ENCODE data around the gene IGFBP6. TPM values are rescaled to one million over a fixed set of nuclear protein-coding genes. Genes with fewer than 3 reads are reported as not detected.
A peak's percentile ranks its signal among the peaks of the same experiment; 100 is the strongest.

The IGFBP6 gene
- total RNA-seq, 2 donors from 2014 or later = 16.9 to 24.5 TPM

DNA sequence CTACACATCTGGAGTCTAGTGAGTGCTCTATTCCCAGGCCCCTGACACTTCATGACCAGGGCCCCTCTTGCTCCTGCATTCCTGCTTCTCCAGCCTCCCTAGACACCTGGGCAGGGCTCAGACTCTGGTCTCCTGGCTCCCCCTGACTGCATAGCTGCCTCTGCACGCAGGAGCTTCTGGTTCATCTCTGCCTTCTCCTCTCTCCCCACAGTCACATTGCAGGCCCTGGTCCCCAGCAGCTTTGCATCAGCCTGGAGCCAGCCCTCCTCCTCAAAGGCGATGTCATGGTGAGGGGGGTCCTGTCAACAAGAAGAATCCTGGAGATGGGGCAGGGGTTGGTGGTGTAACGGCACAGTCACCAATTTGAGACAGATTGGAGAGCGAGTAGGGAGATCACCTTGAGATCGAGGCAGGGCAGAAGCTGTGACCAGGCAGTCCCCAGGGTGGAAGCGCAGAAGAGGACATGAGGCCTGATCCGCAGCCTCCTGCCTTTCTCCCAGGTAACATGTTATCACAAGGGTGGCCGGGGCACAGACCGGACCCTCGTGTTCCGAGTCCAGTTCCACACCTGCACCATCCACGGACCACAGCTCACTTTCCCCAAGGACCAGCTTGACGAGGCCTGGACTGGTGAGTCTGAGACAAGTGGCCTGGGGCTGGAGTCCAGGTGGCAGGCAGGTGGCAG, 39.5 kb upstream of the IGFBP6 start:
- intact Hi-C loops (cut with DNase I, micrococcal nuclease) = no loop called here
- DNase-seq (no peak), ATAC-seq (no peak)

DNA sequence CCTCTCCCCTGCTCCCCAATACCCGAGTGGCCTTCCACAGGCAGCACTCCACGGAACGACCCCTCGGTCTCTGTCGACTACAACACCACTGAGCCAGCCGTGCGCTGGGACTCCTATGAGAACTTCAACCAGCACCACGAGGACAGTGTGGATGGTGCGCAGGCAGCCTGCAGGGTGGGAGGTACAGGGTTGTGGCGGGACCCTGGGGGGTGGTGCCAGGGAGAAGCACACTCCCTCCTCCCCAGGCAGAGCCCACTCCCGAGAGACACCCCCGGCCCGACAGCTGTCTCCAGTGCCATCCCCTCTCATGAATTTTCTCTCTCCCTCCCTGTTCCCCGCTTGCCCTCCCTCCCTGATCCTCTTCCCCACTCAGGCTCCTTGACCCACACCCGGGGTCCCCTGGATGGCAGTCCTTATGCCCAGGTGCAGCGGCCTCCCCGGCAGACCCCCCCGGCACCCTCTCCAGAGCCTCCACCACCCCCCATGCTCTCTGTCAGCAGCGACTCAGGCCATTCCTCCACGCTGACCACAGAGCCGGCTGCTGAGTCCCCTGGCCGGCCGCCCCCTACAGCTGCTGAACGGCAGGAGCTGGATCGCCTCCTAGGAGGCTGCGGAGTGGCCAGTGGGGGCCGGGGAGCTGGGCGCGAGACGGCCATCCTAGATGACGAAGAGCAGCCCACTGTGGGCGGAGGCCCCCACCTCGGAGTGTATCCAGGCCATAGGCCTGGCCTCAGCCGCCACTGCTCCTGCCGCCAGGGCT, 38.6 kb upstream of the IGFBP6 start:
- ATAC-seq = no peak
- DNase-seq = peak in 1 of 2 donors; percentile 24
- intact Hi-C loops (cut with DNase I, micrococcal nuclease) = no loop called here

DNA sequence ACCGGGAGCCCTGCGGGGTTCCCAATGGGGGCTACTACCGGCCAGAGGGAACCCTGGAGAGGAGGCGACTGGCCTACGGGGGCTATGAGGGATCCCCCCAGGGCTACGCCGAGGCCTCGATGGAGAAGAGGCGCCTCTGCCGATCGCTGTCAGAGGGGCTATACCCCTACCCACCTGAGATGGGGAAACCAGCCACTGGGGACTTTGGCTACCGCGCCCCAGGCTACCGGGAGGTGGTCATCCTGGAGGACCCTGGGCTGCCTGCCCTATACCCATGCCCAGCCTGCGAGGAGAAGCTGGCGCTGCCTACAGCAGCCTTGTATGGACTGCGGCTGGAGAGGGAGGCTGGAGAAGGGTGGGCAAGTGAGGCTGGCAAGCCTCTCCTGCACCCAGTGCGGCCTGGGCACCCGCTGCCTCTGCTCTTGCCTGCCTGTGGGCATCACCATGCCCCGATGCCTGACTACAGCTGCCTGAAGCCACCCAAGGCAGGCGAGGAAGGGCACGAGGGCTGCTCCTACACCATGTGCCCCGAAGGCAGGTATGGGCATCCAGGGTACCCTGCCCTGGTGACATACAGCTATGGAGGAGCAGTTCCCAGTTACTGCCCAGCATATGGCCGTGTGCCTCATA, 37.9 kb upstream of the IGFBP6 start:
- DNase-seq (peak in 1 of 2 donors; percentile 24), ATAC-seq (no peak)
- intact Hi-C loops (cut with DNase I, micrococcal nuclease) = loop anchor here in 1 of 2 donors (5.0 to 10.0 kb wide), 2 partner anchors 38 to 135 kb away; partner anchors contain the start of gene IGFBP6

DNA sequence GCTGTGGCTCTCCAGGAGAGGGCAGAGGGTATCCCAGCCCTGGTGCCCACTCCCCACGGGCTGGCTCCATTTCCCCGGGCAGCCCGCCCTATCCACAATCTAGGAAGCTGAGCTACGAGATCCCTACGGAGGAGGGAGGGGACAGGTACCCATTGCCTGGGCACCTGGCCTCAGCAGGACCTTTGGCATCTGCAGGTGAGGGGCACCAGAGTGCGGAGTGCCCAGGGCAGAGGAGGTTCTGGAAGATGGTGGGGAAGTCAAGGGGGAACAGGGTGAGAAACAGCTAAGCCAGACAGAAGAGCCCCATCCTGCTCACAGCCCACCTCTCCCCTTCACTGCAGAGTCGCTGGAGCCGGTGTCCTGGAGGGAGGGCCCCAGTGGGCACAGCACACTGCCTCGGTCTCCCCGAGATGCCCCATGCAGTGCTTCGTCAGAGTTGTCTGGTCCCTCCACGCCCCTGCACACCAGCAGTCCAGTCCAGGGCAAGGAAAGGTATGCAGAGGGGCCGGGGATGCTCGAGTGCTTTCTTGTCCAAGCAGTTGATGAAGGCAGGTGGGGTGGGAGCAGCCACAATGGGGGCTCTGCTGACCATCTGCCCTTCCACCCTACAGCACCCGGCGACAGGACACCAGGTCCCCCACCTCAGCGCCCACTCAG, 37.3 kb upstream of the IGFBP6 start:
- intact Hi-C loops (cut with DNase I, micrococcal nuclease) = loop anchor here in 1 of 2 donors (5.0 to 10.0 kb wide), 2 partner anchors 37 to 135 kb away; partner anchors contain the start of gene IGFBP6
- no peak for ATAC-seq
- peak in 1 of 2 donors; percentile 21 for DNase-seq

DNA sequence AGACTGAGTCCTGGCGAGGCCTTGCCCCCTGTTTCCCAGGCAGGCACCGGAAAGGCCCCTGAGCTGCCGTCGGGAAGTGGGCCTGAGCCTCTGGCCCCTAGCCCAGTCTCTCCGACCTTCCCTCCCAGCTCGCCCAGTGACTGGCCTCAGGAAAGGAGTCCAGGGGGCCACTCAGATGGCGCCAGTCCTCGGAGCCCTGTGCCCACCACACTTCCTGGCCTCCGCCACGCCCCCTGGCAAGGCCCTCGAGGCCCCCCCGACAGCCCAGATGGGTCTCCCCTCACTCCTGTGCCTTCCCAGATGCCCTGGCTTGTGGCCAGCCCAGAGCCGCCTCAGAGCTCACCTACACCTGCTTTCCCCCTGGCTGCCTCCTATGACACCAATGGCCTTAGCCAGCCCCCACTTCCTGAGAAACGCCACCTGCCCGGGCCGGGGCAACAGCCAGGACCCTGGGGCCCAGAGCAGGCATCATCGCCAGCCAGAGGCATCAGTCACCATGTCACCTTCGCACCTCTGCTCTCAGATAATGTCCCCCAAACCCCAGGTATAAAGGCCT, 36.7 kb upstream of the IGFBP6 start:
- DNase-seq (peak; percentile 37 to 46), ATAC-seq (peak; percentile 17)
- intact Hi-C loops (cut with DNase I, micrococcal nuclease) = loop anchor here in 1 of 2 donors (5.0 to 10.0 kb wide), 2 partner anchors 37 to 134 kb away; partner anchors contain the start of gene IGFBP6

DNA sequence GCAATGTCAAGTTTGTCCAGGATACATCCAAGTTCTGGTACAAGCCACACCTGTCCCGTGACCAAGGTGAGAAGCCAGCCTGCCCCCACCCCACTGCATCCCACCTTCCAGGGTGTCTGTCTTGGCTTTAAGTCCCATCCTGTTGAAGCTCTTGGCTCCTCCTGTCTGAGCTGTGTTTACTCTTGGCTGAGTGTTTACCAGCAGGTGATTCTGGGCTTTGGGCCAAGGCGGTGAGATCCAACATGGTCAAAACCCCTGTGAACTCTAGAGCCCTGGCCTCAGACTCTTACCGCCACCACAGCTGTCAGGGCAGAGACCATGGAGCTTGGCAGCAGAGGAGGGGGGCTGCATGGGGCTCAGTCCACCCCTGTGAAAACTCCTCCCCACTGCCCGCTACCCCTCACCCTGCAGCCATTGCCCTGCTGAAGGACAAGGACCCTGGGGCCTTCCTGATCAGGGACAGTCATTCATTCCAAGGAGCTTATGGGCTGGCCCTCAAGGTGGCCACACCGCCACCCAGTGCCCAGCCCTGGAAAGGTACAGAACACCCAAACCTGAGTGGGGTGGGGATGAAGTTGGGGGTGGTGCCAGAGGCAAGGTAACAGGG, 36.0 kb upstream of the IGFBP6 start:
- DNase-seq = peak; percentile 79 to 87
- ATAC-seq = peak; percentile 78
- intact Hi-C loops (cut with DNase I, micrococcal nuclease) = loop anchor here in 1 of 2 donors (5.0 to 10.0 kb wide), 2 partner anchors 36 to 133 kb away; partner anchors contain the start of gene IGFBP6

DNA sequence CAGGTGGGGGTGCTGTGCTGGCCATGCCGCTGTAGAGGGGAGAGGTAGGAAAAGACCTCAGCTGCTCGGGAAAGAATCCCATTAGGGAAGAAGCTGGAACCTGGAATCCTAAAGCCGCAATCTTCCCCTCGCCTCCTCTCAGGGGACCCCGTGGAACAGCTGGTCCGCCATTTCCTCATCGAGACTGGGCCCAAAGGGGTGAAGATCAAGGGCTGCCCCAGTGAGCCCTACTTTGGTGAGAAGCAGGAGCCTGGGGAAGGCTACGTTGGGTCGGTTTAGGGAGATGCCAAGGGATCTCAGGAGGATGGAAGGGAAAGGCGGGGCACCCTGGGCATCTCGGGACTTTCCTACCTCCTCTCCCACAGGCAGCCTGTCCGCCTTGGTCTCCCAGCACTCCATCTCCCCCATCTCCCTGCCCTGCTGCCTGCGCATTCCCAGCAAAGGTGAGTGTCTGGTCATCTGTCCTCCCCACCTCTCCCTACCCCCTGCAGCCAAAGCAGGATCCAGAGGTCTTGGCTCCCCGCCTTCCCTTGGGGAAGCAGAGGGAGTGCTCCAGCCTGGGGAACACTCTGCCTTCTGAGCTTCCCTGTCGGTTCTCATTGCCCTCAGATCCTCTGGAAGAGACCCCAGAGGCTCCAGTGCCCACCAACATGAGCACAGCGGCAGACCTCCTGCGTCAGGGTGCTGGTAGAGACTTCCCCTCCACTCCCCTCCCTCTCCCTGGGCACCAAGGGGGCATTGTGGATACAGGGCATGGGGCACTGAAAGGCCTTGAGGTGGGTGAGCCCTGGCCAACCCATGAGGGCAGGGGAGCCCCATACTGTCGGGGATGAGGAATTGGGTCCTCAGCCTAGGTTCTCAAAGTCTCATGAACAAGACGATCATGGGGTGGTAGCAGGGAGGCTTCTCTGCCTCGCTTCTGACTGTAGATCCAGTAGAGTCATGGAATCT, 35.2 kb upstream of the IGFBP6 start:
- DNase-seq (peak in 1 of 2 donors; percentile 27), ATAC-seq (peak; percentile 3)
- intact Hi-C loops (cut with DNase I, micrococcal nuclease) = loop anchor here in 1 of 2 donors (5.0 to 10.0 kb wide), 2 partner anchors 35 to 133 kb away; partner anchors contain the start of gene IGFBP6

DNA sequence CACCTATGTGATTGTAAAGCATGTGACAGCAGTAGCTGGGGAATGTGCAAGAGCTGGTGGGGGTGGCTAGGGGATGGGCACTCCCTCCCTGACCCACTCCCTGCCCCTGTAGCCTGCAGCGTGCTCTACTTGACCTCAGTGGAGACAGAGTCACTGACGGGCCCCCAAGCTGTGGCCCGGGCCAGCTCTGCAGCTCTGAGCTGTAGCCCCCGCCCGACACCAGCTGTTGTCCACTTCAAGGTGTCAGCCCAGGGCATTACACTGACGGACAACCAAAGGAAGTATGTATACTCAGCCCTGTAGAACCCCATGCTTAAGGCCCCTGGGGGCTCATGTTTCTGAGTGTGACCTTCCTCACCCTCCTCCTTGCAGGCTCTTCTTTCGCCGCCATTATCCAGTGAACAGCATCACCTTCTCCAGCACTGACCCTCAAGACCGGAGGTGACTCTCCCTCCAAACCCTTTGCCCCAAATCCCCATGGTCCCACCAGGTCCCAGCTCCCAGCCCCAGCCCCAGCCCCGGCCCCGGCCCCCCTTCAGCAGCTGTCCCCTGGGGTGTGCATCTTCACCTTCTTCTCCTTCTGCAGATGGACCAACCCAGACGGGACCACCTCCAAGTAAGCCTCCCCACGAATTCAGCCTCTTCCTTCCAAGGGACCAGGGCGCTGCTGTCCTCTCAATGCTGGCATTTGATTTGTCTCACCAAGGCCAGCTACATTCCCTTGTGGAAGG, 34.3 kb upstream of the IGFBP6 start:
- intact Hi-C loops (cut with DNase I, micrococcal nuclease) = loop anchor here in 1 of 2 donors (5.0 to 10.0 kb wide), 2 partner anchors 34 to 132 kb away; partner anchors contain the start of gene IGFBP6
- DNase-seq = peak in 1 of 2 donors; percentile 24
- ATAC-seq = no peak

DNA sequence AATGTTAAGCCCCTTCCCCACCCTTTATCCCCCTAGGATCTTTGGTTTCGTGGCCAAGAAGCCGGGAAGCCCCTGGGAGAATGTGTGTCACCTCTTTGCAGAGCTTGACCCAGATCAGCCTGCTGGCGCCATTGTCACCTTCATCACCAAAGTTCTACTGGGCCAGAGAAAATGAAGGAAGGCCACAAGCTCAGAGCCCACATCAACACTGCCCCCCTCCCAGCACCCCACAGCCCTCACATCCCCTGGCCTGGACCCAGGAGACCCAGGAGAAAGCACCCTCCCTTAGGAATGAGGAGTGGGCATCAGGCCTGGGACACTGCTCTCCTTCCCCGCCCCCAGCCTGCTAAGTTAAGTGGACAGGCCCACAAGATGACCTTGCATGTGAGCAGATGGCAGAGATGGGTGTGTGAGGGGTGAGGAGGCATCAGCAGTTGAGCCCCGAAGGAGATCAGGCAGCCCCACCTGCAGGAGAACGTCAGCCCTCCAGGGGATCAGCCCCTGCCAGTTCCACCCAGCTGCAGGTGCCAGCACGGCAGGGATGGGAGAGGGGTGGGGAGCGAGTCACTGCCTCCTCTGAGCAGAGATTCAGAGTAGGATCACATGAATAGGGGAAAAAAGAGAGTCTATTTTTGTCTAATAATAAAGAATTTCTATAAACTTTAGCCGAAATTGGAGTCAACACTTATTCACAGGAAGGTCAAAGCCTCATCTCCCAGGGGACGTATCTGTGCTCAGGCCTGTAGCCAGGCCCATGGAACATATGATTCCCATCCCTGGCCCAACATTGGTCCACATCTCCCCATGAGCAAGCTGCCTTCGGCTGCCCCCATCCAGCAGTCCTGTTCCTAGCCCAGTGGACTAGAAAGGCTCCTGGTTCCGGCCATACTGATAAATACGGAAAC, 33.5 kb upstream of the IGFBP6 start:
- no peak for ATAC-seq

DNA sequence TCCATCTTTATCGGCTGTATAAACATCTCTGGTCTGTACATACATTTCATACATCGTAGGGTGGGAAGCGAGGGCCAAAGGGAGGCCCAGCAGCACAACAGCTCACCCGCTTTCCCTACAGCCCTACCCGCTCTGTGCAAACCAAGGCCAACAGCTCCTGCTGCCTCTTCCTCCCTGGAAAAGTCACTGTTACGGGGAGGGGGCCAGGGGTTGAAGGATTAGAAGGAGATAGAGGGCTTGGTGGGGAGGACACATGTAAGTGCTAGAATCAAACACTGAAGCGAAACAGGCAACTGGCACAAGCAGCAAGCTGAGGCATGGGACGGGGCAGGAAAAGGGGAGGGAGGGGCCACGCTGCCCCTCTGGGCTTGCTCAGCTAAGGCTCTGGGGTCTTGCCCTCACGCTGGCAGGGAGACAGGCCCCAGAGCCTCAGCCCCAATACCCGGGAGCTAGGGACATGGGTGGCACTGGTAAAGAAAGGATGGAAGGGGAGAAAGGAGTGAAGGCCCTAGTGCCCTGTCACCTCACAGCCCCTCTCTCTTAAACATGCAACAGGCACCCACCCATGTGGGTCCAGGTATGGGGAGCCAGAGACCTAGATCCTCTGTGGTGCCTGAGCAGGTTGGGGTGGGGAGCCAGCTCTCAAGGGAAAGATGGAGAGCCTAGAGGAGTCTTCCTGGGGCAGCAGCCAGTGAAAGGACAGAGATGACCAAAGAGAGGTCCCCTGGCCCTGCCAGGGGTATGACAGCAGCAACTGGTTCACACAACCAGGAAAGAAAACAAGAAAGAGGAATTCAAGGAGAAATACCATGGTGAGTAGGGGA, 32.6 kb upstream of the IGFBP6 start:
- intact Hi-C loops (cut with DNase I, micrococcal nuclease) = loop anchor here in 1 of 2 donors (5.0 to 10.0 kb wide), 2 partner anchors 32 to 130 kb away; partner anchors contain the start of gene IGFBP6
- ATAC-seq = no peak
- DNase-seq = peak in 1 of 2 donors; percentile 22

More for the DNA sequence above, 33.5 kb upstream of the IGFBP6 start:
- peak in 1 of 2 donors; percentile 36 for DNase-seq
- intact Hi-C loops (cut with DNase I, micrococcal nuclease) = loop anchor here in 1 of 2 donors (5.0 to 10.0 kb wide), 2 partner anchors 33 to 131 kb away; partner anchors contain the start of gene IGFBP6

DNA sequence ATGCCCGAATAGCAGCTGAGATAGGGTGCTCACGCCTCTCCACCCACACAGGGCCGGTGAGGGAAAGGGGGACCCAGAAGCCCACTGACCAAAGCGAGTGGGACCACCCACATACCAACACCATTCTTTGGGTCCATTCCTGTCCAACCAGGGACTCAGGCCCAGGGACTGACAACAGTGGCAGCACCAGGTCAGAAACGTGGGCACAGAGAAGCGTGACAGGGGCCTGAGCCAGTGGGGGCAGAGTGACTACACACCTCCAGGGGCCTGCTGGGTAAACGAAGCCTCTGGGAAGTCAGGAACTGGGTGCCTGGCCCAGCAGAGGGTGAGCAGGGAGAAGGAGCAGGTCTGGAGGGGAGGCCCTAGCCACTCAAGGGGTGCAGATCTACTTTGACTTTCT, 32.0 kb upstream of the IGFBP6 start:
- peak in 1 of 2 donors; percentile 25 for DNase-seq
- no peak for ATAC-seq
- intact Hi-C loops (cut with DNase I, micrococcal nuclease) = loop anchor here in 1 of 2 donors (10.0 kb wide), 1 partner anchor 129 kb away; no protein-coding TSS in a partner anchor

DNA sequence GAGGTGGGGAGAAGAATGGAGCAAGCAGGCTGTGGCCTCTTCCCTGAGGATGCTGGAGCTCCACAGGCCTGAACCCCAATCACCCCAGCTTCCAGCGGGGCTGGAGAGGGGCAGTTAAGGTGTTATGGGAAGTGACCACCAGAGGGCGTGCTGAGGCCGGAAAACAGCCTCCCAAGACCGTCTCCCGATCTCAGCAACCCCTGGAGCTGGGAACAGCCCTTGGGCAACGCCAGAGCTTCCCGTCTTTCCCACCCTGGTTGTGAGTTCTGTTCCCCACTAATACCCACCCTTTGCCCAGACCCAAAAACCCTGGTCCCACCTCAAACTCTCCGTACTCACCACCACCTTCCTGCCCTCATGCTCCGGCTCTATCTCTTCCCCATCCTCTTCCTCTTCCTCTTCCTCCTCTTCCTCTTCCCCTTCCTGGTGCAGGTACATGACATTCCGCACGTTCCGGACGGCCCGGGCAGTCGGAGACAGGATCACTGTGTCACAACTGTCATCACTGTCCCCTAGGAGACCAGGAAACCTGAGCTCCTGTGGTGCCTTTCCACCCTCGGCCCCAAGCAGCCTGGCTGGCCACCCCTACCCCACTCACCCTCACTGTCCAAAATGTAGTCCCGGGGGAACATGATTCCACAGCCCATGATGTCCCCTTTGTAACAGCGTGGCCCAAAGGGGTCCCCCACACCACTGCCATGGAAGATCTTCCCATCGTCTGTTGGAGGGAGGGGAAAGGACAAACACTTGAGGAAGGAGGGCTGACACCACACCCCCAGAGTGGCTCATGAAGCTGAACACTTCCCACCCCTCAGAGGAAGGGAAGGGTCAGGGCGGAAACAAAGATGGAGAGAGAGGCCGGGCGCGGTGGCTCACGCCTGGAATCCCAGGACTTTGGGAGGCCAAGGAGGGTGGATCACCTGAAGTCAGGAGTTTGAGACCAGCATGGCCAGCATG, 31.2 kb upstream of the IGFBP6 start:
- DNase-seq (peak; percentile 71 to 83), ATAC-seq (peak; percentile 51)
- intact Hi-C loops (cut with DNase I, micrococcal nuclease) = loop anchor here in 1 of 2 donors (10.0 kb wide), 1 partner anchor 129 kb away; no protein-coding TSS in a partner anchor
